Stimulated activated CD4-positive, alpha-beta T cell treated with anti-CD3 and anti-CD28 coated beads, Interleukin-1b, Interleukin-23, amount 100 ng/mL, for 48 hours (primary cell): ENCODE data around the gene NEUROD6.

Experiments used
- DNase-seq: peaks from one replicate; pipeline ENCODE4 v3.0.0-alpha.2; 2020

Gene NEUROD6

DNA sequence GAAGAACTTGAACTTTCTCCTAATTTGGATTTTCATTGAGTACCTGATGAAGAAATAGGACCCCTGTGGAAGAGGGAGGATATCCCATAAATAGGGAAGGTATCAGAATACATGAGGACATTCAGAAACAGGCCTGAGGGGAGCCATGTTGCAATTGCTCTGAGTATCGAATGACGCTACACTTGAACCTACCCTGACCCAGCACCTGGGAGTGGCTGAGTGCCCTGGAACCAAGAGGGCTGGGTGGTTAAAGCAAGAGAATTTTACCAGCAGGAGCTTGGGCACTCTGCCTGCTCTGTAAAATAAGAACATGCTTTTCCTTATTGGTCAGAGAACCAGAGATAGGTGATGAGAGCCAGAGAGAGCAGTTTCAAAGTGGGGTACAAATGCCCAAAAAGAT lies 7.2 kb downstream of the NEUROD6 start:
- no peak for DNase-seq

DNA sequence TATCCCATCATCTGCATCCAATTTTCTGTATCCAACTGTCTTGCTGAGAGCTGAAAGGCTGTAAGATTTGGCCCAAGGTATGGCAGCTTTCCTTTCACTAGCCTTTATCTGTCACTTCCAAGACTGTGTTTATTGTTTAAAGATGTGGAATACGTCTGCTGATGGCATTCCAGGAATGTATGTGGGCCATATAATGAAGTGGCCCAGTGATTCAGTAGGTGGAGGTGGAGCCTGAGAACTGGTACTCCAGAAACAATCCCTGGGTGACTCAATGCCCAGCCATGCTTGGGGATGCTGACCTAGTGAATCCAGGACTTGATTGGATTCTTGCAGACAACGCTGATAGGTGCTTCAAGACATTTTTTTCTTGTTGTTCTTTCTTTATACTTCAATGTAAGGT lies 13.5 kb downstream of the NEUROD6 start:
- DNase-seq, result no peak

DNA sequence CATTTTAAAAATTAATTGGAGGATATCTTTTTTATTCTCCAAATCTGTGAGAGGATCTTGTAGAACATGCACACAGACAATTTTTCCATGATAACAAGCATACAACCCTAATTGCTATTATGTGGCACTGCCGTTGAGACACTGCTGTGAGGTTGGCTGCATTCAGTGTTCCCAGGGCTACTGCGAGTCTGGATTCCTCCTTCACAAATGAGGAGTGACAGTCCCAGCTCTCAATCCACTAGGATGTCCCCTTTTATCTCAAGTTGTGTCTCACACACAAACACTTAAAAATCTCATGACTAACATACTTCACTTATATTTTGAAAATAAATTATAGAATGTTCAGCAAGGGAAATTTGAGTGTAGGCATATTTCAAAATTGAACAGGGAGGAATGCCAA lies 14.1 kb downstream of the NEUROD6 start:
- DNase-seq, result no peak

DNA sequence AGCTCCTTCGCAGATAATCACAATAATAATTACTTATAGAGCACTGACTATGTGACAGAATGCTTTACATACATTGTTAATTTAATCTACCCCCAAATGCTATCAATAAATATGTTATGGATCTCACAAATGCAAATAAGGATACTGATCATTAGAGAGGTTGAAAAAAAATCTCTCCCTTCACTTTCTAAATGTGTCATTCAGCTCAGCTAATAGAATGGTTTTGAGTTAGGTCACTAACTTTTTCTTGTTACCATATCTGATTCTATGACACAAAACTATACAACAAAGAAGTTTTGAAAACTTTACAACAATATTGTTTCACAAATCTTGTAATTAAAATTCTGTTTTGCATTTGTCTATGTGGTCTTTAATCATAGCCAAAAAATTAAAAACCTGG lies 17.4 kb downstream of the NEUROD6 start:
- DNase-seq, result no peak

DNA sequence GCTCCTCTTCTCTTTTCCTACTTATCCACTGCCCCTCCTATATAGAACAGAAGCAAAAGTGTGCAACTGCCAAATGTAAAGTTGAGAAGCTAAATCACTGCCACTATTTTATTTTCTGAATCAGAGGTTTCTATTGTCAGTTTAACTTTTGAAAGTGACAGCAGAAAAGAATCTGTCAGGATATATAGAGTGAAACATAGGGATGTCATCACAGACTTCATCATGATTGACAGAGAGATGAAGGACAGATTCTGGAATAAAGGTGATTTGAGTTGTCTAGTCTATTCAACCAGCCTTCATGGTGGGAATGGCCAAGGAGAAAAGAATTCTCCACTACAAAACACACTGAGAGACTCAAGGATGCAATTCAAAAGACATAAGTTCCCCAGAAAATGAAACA lies 19.9 kb downstream of the NEUROD6 start:
- DNase-seq, result no peak

DNA sequence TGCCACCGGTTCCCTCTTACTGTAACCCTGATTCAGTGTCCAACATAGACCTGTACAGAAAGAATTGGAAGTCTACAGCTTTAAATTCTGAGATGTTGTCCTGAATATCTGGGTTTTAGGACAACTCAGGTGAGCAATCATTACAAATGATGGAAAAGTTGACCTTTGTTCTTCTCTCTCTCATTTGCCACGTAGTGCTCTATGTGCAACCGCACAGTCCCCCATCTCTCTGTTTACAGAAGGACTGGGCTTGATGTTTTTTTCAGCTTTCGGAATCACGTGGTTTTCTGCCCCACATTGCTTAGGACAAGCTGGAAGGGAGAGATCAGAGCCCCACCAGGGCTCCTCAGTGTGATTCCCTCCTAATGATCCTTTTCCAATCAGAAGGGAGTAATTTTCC lies 22.2 kb downstream of the NEUROD6 start:
- DNase-seq, result no peak

DNA sequence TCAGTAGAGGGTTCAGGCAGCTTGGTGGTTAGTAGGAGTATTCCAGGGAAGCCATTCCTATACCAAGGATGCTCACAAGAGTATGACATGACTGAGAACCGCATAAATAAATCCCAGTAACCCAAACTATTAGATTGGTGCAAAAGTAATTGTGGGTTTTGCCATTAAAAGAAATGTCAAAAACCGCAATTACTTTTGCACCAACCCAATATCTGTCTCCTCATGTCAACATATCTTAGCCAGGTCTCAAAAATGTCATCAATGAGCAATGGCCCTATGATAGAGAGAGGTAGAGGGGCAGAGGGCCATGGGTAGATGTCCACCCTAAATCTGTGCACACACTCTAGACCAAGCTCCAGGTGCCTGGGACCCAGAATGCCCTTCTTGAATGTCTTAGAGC lies 23.6 kb downstream of the NEUROD6 start:
- DNase-seq, result no peak

DNA sequence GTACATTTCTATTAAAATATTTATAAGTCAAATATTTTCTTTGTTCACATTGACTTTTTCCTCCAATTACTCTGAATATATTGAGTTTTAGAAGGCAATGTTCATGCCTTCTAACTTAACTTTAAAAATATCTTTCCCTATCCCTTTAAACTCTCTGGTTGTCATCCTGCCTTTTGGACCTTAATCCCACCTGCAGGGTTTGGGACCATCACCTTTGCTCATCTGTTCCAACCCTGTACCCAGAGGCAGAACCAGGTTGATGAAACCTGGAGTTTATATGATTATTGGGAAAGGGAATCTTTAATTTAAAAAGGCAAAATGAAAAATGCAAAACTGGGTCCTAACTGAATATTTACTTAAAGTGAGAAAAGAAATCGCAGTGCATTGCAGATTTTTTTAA lies 24.8 kb downstream of the NEUROD6 start:
- DNase-seq, result no peak

DNA sequence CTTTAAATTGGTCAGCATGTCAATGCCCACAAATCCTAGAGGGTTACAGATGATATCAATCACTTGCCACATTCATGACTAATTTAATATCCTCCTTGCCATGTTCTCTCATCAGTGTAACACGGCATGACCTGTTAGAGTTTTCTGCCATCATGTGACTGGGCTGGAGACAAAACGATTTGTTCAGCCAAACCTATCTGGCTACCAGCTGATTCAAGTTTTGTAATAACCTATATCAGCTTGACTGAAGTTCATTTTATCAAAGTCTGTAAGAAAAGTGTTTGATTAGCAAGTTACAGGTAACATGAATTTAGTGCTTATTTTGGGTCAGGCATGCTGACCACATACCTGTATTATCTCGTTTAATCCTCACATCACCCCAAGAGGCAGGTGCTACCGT lies 25.7 kb downstream of the NEUROD6 start:
- no peak for DNase-seq

DNA sequence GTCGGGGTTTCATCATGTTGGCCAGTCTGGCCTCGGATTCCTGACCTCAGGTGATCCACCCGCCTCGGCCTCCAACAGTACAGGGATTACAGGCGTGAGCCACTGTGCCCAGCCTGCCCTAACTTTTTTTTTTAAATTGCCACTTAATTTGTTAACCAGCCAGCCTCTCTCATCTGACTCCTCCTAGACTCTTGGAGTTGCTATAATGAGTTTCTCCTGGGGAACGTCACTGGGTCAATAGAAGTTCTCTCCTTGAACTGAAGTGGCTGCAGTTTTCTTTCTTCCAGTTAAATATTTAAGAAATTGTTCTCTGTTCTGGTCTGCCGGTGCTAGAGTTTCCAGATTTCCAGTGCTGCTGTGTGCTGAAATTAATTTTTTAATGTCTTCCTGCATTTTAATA lies 27.6 kb downstream of the NEUROD6 start:
- no peak for DNase-seq

DNA sequence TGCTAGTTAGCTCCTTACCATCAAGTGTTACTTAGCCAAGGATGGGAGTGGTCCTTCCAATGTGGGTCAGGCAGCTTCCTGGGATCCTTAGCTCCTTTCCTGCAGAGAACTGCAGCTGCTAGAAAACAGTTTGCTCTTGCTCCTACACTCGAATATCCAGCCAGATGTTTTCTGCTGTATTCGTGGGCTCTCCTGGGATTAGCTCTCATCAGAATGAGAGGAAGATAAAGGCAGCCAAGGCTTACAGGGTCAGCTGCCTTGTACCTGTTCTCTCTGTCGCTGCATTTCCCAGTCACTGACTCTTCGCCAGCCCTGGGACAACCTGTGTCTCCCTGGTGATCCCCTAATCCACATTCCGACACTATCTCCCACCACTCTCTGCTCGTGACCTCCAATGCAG lies 29.0 kb downstream of the NEUROD6 start:
- no peak for DNase-seq

DNA sequence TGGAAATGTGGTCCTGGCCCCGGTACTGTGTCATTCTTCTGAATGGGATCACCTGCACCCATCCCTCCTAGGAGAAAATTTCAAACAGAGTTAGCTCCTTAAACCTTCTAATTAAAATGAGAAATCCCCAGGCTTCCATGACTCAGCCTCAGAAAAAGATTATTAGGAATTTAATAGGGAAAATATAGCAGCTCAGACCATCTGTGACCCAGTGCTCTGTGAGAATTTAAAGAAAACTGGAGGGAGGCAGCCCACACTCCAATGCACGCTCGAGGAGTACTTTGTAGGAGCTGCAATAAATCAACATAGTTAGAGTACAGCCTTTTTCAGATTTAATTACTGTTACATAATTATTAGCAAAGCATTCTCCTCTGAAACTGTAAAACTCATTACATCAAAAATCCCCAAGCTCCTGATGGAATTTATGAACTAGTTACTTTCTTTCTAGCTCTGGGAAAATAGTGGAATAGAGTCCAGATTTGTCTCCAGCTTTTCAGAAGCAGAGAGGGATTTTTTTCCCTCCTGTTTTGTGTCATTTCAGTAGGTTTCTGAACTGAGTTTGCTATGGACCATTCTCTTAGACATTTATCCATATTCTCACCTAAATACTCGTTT lies 30.1 kb downstream of the NEUROD6 start:
- DNase-seq, result no peak

DNA sequence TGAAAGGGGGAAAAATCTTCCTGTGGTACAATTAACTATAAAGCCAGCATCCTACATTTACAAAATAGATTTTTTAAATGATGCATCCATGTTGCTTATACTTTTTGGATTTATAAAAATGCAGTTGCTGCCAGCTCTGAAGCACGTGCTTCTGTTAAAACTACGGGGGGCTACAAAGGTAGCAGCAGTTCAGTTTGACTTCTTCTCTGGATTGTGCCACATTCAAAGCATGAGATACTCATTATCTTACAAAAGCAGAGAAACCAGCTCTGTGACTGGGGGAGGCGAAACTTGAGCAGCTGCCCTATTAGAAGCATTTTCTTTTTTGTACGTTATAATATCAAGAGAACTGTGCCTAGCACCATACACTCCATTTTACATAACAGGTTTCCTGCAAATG lies 31.1 kb downstream of the NEUROD6 start:
- DNase-seq, result no peak

DNA sequence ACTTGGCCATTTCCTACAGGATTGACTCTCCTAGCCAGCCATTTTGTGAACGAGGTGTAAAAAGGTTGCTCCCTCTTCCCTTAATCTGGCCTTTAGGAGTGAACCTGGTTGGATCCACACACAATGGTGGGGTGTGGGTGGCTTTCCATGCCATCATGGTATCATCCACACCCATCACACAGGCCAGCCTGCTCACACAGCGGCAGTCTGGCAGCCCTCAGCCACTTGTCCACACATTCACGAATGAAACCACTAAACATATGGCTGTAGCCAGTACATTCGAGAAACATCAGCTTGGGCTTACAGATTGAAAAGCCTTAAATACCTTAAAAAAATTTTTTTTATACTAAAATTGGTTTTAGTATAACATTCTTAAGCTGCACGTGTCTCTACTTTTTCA lies 31.9 kb downstream of the NEUROD6 start:
- DNase-seq, result no peak

DNA sequence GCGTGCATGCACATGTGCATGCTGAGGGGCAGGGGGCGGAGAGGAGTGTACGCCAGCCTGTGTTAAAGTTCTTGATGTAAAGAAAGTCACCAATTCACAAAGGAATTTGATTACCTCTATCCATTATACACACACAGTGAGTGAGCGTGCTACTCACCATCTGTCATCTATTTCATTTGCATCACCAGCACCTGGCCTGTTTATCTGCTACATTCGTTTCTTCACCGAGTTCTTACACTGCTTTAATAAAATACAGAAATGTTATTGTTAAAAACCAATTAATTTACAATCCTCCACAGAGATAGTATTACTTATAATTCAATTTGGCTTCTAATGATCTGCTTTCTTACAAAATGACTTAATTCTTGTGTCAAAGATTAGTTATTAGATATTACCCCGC lies 32.6 kb downstream of the NEUROD6 start:
- no peak for DNase-seq

DNA sequence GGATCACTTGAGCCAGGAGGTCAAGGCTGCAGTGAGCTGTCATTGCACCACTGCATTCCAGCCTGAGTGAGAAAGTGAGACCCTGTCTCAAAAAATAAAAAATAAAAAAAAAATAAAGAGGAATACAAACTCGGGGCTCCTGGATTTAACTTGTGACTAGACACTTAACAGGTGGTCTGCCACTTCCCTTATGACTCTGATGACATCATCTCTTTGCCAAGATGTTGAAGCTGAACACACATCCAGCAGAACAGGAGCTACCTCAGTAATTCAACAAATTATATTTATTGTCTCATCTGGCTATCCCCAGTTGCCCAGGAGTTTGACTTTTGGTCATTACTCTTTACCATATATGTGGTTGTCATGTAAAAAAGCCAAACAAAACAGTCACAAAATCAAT lies 35.3 kb downstream of the NEUROD6 start:
- DNase-seq, result no peak

DNA sequence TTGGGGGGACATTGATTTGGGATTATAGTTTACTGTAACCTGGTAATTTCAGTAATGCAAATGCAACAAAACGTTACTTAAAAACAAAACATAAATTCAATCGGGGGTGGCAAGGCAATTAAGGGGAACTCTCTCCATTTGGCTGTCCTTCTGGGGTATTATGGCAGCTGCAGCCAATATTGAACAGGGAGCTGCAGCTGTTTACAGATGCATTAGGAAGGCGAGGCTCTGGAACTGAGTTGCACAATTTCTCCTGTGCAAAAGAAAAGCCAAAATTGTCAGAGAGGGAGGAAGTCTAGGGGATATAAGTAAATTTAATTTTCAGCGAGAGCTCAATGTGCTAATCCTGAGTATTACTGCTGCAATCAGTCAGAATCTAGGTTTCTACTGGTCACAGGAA lies 36.1 kb downstream of the NEUROD6 start:
- no peak for DNase-seq

DNA sequence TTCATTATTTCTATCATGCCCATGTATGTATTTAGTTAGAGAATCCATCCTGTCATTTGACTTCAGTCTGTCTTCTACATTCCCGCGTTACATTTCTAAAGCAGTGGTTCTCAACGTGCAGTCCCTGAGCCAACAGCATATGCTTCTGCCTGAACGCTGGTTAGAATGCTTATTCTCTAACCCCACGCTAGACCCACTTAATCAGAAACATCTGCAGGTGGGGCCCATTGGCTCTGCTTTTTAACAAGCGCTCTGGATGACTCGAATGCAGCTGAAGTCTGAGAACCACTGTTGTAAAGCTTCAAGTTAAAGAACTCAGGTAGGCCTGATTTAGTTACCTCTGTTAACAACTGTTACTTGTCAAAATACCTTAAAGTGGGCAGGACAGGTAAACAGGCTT lies 38.2 kb downstream of the NEUROD6 start:
- DNase-seq, result no peak

DNA sequence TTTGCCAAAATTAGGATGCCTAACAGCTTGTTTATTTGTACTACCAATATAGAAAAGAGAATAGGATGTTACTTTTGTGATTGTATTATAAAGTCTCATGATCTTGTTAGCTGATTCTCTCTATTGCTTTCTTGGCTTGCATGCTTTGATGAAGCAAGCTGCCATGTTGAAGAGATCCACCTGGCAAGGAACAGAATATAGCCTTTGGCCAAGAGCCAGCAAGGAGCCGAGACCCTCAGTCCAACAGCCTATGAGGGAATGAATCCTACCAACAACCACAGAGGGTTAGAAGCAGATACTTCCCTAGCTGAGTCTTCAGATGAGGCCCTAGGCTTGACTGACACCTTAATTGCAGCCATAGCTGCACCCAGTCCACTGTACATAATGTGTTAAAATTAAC lies 41.2 kb downstream of the NEUROD6 start:
- no peak for DNase-seq

DNA sequence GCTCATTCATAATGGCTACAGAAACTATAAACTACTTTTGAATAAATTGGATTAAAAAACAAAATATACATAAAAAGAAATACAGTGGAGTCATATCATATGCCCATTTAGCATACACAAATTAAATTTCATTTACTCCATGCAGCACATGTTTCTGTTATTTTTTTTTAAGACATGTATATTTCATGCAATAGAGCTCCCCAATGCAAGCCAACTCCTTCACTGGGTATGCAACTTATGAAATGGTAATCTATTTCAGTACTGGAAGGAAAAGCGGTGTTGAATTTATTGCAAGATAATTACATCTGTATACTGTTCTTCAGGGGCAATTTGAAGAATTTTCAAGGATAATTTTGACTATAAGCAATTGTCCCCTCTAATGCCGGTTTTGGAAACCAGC lies 49.9 kb downstream of the NEUROD6 start:
- no peak for DNase-seq
